H9 (cell line): ENCODE results near the gene ASB14. TPM values are rescaled to one million over a fixed set of nuclear protein-coding genes. Genes with fewer than 3 reads are reported as not detected.

Experiments used
- DNase-seq: peaks from one replicate; pipeline ENCODE4 v3.0.0-alpha.2; 2017
- H2AFZ ChIP-seq: one replicate; pipeline ENCODE4 v1.6.1; 2013; ENCODE audit warnings: mild to moderate bottlenecking, low read length, control low read depth, moderate library complexity
- H2AK5ac ChIP-seq: 2 replicates; pipeline ENCODE4 v1.6.1; 2013; ENCODE audit warnings: low read length, control low read depth, mixed read lengths; ENCODE audit not compliant: insufficient read length
- H2BK120ac ChIP-seq: one replicate; pipeline ENCODE4 v1.6.1; 2013; ENCODE audit warnings: low read depth, mild to moderate bottlenecking, low read length, control low read depth, inconsistent platforms; ENCODE audit not compliant: poor library complexity, severe bottlenecking
- H2BK12ac ChIP-seq: 2 replicates; pipeline ENCODE4 v1.6.1; 2013; ENCODE audit warnings: low read length, control low read depth, mixed read lengths, low read depth; ENCODE audit not compliant: insufficient read length
- H2BK15ac ChIP-seq: 2 replicates; pipeline ENCODE4 v1.6.1; 2013; ENCODE audit warnings: low read depth, low read length, control low read depth
- H2BK20ac ChIP-seq: one replicate; pipeline ENCODE4 v1.6.1; 2013; ENCODE audit warnings: low read depth, mild to moderate bottlenecking, low read length, control low read depth, inconsistent platforms; ENCODE audit not compliant: poor library complexity, severe bottlenecking
- H2BK5ac ChIP-seq: 2 replicates; pipeline ENCODE4 v1.6.1; 2013; ENCODE audit warnings: low read length, control low read depth, mixed read lengths; ENCODE audit not compliant: insufficient read length
- H3K14ac ChIP-seq: 2 replicates; pipeline ENCODE4 v1.6.1; 2013; ENCODE audit warnings: low read length, control low read depth; ENCODE audit not compliant: insufficient read depth
- H3K18ac ChIP-seq: 2 replicates; pipeline ENCODE4 v1.6.1; 2013; ENCODE audit warnings: low read depth, mild to moderate bottlenecking, mixed read lengths, low read length, control low read depth; ENCODE audit not compliant: insufficient read length
- H3K23ac ChIP-seq: 2 replicates; pipeline ENCODE4 v1.6.1; 2013; ENCODE audit warnings: low read length, control low read depth, mixed read lengths, low read depth; ENCODE audit not compliant: insufficient read length
- H3K23me2 ChIP-seq: 2 replicates; pipeline ENCODE4 v1.6.1; 2013; ENCODE audit warnings: low read depth, mild to moderate bottlenecking, mixed read lengths, low read length, control low read depth; ENCODE audit not compliant: insufficient read length, poor library complexity, severe bottlenecking
- H3K27ac ChIP-seq: 2 replicates; pipeline ENCODE4 v1.5.1; 2013; ENCODE audit warnings: low read length, control low read depth, mixed read lengths, low read depth; ENCODE audit not compliant: insufficient read length
- H3K27me3 ChIP-seq: 2 replicates; pipeline ENCODE4 v1.6.1; 2013; ENCODE audit warnings: low read length, control low read depth, inconsistent platforms; ENCODE audit not compliant: insufficient read depth
- H3K4ac ChIP-seq: 2 replicates; pipeline ENCODE4 v1.6.1; 2013; ENCODE audit warnings: low read depth, mild to moderate bottlenecking, control low read depth, inconsistent platforms, low read length, moderate library complexity
- H3K4me1 ChIP-seq: 2 replicates; pipeline ENCODE4 v1.6.1; 2013; ENCODE audit warnings: low read length, control low read depth, inconsistent platforms; ENCODE audit not compliant: insufficient read depth
- H3K4me2 ChIP-seq: 2 replicates; pipeline ENCODE4 v1.6.1; 2013; ENCODE audit warnings: low read length, control low read depth, mixed read lengths; ENCODE audit not compliant: insufficient read length, insufficient read depth
- H3K56ac ChIP-seq: 2 replicates; pipeline ENCODE4 v1.6.1; 2013; ENCODE audit warnings: low read depth, mild to moderate bottlenecking, mixed read lengths, low read length, control low read depth; ENCODE audit not compliant: insufficient read length
- H3K79me1 ChIP-seq: 2 replicates; pipeline ENCODE4 v1.6.1; 2013; ENCODE audit warnings: low read depth, mild to moderate bottlenecking, moderate library complexity, low read length, control low read depth, inconsistent platforms; ENCODE audit not compliant: insufficient read depth, poor library complexity, severe bottlenecking
- H3K79me2 ChIP-seq: 2 replicates; pipeline ENCODE4 v1.6.1; 2013; ENCODE audit warnings: low read length, control low read depth, inconsistent platforms; ENCODE audit not compliant: insufficient read depth
- H3K9ac ChIP-seq: 2 replicates; pipeline ENCODE4 v1.6.1; 2013; ENCODE audit warnings: low read length, control low read depth, mixed read lengths; ENCODE audit not compliant: insufficient read length; ENCODE audit errors: extremely low read depth
- H3K9me3 ChIP-seq: one replicate; pipeline ENCODE4 v1.6.1; 2013; ENCODE audit warnings: low read depth, low read length, inconsistent platforms; ENCODE audit not compliant: control insufficient read depth
- H3T11ph ChIP-seq: one replicate; pipeline ENCODE4 v1.6.1; 2013; ENCODE audit warnings: mild to moderate bottlenecking, low read length, control low read depth, inconsistent platforms
- H4K20me1 ChIP-seq: one replicate; pipeline ENCODE4 v1.6.1; 2013; ENCODE audit not compliant: control insufficient read depth, insufficient read length, insufficient read depth
- H4K5ac ChIP-seq: 2 replicates; pipeline ENCODE4 v1.6.1; 2013; ENCODE audit warnings: low read depth, mild to moderate bottlenecking, mixed read lengths, low read length, control low read depth; ENCODE audit not compliant: insufficient read length
- H4K8ac ChIP-seq: replicated peaks from 2 replicates; pipeline ENCODE4 v1.6.1; 2013; ENCODE audit warnings: low read length, control low read depth, mixed read lengths, low read depth; ENCODE audit not compliant: insufficient read length
- H4K91ac ChIP-seq: 2 replicates; pipeline ENCODE4 v1.6.1; 2013; ENCODE audit warnings: low read depth, mild to moderate bottlenecking, moderate library complexity, mixed read lengths, low read length, control low read depth; ENCODE audit not compliant: insufficient read length
- H3K27ac Mint-ChIP-seq, 3 experiments: 2 replicates in 2 of 3; 3 replicates in 1 of 3; pipeline ENCODE4 v1.8.0; 2020 to 2021; ENCODE audit warnings: mixed read lengths in 3 of 3, mild to moderate bottlenecking in 1 of 3, moderate library complexity in 1 of 3
- H3K27me3 Mint-ChIP-seq: 2 replicates; pipeline ENCODE4 v1.8.0; 2021; ENCODE audit warnings: low read depth, mild to moderate bottlenecking, moderate library complexity, mixed read lengths
- H3K36me3 Mint-ChIP-seq, 3 experiments: 2 replicates in 2 of 3; 3 replicates in 1 of 3; pipeline ENCODE4 v1.8.0; 2020 to 2021; ENCODE audit warnings: low read depth in 3 of 3, mixed read lengths in 3 of 3; ENCODE audit not compliant: insufficient read depth in 1 of 3
- H3K4me1 Mint-ChIP-seq, 2 experiments: 2 replicates each; pipeline ENCODE4 v1.8.0; 2020; ENCODE audit warnings: mixed read lengths in 2 of 2
- H3K4me3 Mint-ChIP-seq, 2 experiments: 2 replicates in 1 of 2; 3 replicates in 1 of 2; pipeline ENCODE4 v1.8.0; 2020 to 2021; ENCODE audit warnings: mild to moderate bottlenecking in 2 of 2, mixed read lengths in 2 of 2, moderate library complexity in 1 of 2
- H3K9me3 Mint-ChIP-seq, 2 experiments: 2 replicates in 1 of 2; 3 replicates in 1 of 2; pipeline ENCODE4 v1.8.0; 2020; ENCODE audit warnings: mild to moderate bottlenecking in 2 of 2, mixed read lengths in 2 of 2, moderate library complexity in 1 of 2
- WGBS: extraction: QIAGEN DNeasy Blood & Tissue Kit; methylation state at CpG from one replicate; pipeline ENCODE4 v1.1.7; 2013; ENCODE audit warnings: missing lambda C conversion rate, low lambda C conversion rate, mixed read lengths; ENCODE audit not compliant: insufficient read length; ENCODE audit errors: extremely low coverage; 5-methylcytosine and 5-hydroxymethylcytosine counted together
- total RNA-seq: library from RNA; stranded (reverse); gene quantifications from 2 replicates; pipeline ENCODE4 v1.2.1, GENCODE V29; 2021
- TF ChIP-seq, protein P1 (sequence below): fragments of 200-600 bp; sonication (generic); conservative IDR thresholded peaks from 3 replicates; pipeline ENCODE4 v1.8.0; 2021; ENCODE audit warnings: antibody characterized with exemption, mild to moderate bottlenecking

The ASB14 gene
- total RNA-seq, 1 experiment from 2014 or later: not detected

DNA sequence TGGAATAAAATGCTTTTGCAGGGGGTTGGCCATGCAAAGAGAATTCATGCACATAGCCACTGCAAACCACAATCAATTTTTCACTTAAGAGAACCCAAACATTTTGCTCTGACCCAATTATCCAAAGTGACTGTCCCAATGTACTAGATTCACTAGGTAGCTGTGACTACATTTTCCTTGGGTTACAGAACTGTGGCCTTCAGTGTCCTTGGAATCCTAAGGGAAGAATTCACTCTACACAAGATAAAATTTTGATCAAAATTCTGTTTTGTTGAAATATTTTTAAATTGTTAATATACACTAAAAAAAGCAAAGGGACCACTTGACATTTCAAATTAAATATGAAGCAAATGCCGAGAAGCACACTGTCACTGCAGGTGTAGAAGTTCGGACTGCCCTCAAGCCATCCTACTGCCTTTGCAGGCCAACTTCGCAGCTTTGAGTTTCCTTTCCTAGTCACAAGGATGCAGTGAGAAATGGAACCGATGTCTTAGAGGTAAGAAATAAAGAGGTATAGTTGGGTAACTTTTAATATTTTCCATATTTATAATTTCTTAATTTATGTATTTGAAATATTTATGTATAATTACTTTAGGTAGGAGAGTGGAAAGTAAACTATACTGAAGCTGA lies 527 bp upstream of the ASB14 start:
- no peak overlapping the region for H2AFZ ChIP-seq
- H3K27ac Mint-ChIP-seq: no peak overlapping the region
- no peak overlapping the region for H3K4me2 ChIP-seq
- TF ChIP-seq, protein P1, sequence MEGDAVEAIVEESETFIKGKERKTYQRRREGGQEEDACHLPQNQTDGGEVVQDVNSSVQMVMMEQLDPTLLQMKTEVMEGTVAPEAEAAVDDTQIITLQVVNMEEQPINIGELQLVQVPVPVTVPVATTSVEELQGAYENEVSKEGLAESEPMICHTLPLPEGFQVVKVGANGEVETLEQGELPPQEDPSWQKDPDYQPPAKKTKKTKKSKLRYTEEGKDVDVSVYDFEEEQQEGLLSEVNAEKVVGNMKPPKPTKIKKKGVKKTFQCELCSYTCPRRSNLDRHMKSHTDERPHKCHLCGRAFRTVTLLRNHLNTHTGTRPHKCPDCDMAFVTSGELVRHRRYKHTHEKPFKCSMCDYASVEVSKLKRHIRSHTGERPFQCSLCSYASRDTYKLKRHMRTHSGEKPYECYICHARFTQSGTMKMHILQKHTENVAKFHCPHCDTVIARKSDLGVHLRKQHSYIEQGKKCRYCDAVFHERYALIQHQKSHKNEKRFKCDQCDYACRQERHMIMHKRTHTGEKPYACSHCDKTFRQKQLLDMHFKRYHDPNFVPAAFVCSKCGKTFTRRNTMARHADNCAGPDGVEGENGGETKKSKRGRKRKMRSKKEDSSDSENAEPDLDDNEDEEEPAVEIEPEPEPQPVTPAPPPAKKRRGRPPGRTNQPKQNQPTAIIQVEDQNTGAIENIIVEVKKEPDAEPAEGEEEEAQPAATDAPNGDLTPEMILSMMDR: no peak
- H3K4me3 Mint-ChIP-seq: no peak overlapping the region
- no peak overlapping the region for H2BK5ac ChIP-seq
- H3K23ac ChIP-seq: no peak overlapping the region
- H3K23me2 ChIP-seq: no peaks in the 10 kb centered on the region
- no peaks in the 10 kb centered on the region; the same call in 1 of the 2 replicates for H3K27me3 ChIP-seq
- H3K18ac ChIP-seq: no peak overlapping the region
- H2BK12ac ChIP-seq: no peak overlapping the region
- H3K4me1 Mint-ChIP-seq: no peaks in the 10 kb centered on the region
- H3K14ac ChIP-seq: no peak overlapping the region
- H3K4ac ChIP-seq: no peak overlapping the region
- no peak overlapping the region for H2BK15ac ChIP-seq
- H3K56ac ChIP-seq: no peak overlapping the region
- no CpG with 5 or more reads among the region's 4 CpGs for WGBS
- no peak overlapping the region for H2BK20ac ChIP-seq
- no peaks in the 10 kb centered on the region for H3K4me1 ChIP-seq
- no peak overlapping the region for H2AK5ac ChIP-seq
- no peaks in the 10 kb centered on the region for H3K36me3 Mint-ChIP-seq
- H3T11ph ChIP-seq: no peak overlapping the region
- no peak overlapping the region for H4K5ac ChIP-seq
- peaks cover 3% of the 10 kb centered on the region for H3K27me3 Mint-ChIP-seq
- H4K91ac ChIP-seq: no peak overlapping the region
- H4K20me1 ChIP-seq: no peaks in the 10 kb centered on the region
- no peak overlapping the region for H3K9ac ChIP-seq
- H3K79me1 ChIP-seq: no peaks in the 10 kb centered on the region
- no peak overlapping the region for H2BK120ac ChIP-seq
- H4K8ac ChIP-seq: no peak overlapping the region
- no peaks in the 10 kb centered on the region for H3K79me2 ChIP-seq
- no peaks in the 10 kb centered on the region for H3K9me3 Mint-ChIP-seq
- no peak overlapping the region for H3K27ac ChIP-seq
- no peak for DNase-seq
- no peaks in the 10 kb centered on the region for H3K9me3 ChIP-seq
